Measurements from ENCODE around the gene CLIC3. TPM values are rescaled to one million over a fixed set of nuclear protein-coding genes. Genes with fewer than 3 reads are reported as not detected.

Gene CLIC3
- polyA plus RNA-seq, 2 of the 4 experiments (the other 2 are of a cell fraction): 0.61 to 6.4 TPM

GRCh38 chr9:136985027-136985602 lies 11.3 kb downstream of the CLIC3 start:
- no peak overlapping the region for H3K4me3 ChIP-seq
- 84% methylated on average over 26 of the region's 48 CpGs for WGBS (ENCODE audit: missing lambda C conversion rate)
- H3K4me1 ChIP-seq: peaks cover 3% of the 10 kb centered on the region; the same call in 1 of the 3 replicates
- ATAC-seq: no peak
- DNase-seq (ENCODE audit: low read depth in 1 of 2, low spot score in 1 of 2): no peak
- H3K9me3 ChIP-seq: no peaks in the 10 kb centered on the region
- H3K4me2 ChIP-seq: no peak overlapping the region
- H3K27ac ChIP-seq: no peak overlapping the region
- POLR2A ChIA-PET: no interaction called here
- FAIRE-seq: no peak
- CTCF ChIA-PET: interaction anchor here (0.9 kb wide), 1 partner anchor 50 kb away, joined by 3 read pairs; no protein-coding TSS in a partner anchor
- no peak for TF ChIP-seq E2F6 (IDR thresholded peaks at IDR 0.05; ENCODE audit: borderline replicate concordance, low read depth)
- no peak for TF ChIP-seq SMC3 (IDR thresholded peaks at IDR 0.05)
- no peak for TF ChIP-seq NFE2L2 (conservative IDR thresholded peaks at IDR 0.05; ENCODE audit: low read length)
- TF ChIP-seq TFCP2L1 (CRISPR knock-in tag; IDR thresholded peaks at IDR 0.05): no peak
- TF ChIP-seq KDM1A (IDR thresholded peaks at IDR 0.05; ENCODE audit: low read depth): no peak
- TF ChIP-seq USF2 (IDR thresholded peaks at IDR 0.05): no peak
- TF ChIP-seq FOSB (CRISPR knock-in tag; IDR thresholded peaks at IDR 0.05): no peak
- TF ChIP-seq RAD21 (conservative IDR thresholded peaks at IDR 0.05 in 1 of 2, IDR thresholded peaks at IDR 0.05 in 1 of 2): no peak

GRCh38 chr9:136984464-136985026 lies 11.8 kb downstream of the CLIC3 start:
- no peak overlapping the region for H3K27ac ChIP-seq
- ATAC-seq (no peak), FAIRE-seq (no peak), DNase-seq (ENCODE audit: low read depth in 1 of 2, low spot score in 1 of 2) (no peak)
- WGBS (ENCODE audit: missing lambda C conversion rate): 86% methylated on average over 16 of the region's 29 CpGs
- CTCF ChIA-PET: interaction anchor here (0.9 kb wide), 1 partner anchor 51 kb away, joined by 3 read pairs; no protein-coding TSS in a partner anchor
- TF ChIP-seq RARB (CRISPR knock-in tag; IDR thresholded peaks at IDR 0.05): no peak
- no peak for TF ChIP-seq HDAC2 (IDR thresholded peaks at IDR 0.05)
- TF ChIP-seq EP300 (IDR thresholded peaks at IDR 0.05): no peak
- TF ChIP-seq MAFK (IDR thresholded peaks at IDR 0.05; ENCODE audit: partially characterized antibody): no peak
- no peak for TF ChIP-seq HEYL (CRISPR knock-in tag; IDR thresholded peaks at IDR 0.05)
- H3K9me3 ChIP-seq: no peaks in the 10 kb centered on the region
- no peaks in the 10 kb centered on the region for H3K4me1 ChIP-seq
- POLR2A ChIA-PET: no interaction called here
- no peak overlapping the region for H3K4me2 ChIP-seq
- H3K4me3 ChIP-seq: no peak overlapping the region

- FAIRE-seq: no peak
- TF ChIP-seq ZC3H11A (IDR thresholded peaks at IDR 0.05) (no peak), FOXS1 (CRISPR knock-in tag; IDR thresholded peaks at IDR 0.05) (no peak), HES2 (IDR thresholded peaks at IDR 0.05) (no peak), HOXB5 (CRISPR knock-in tag; IDR thresholded peaks at IDR 0.05) (no peak), POLR2AphosphoS2 (conservative IDR thresholded peaks at IDR 0.05; ENCODE audit: low read length) (no peak), TP53 (CRISPR knock-in tag; IDR thresholded peaks at IDR 0.05) (no peak), ELK1 (IDR thresholded peaks at IDR 0.05; ENCODE audit: low read depth, low read length) (no peak), CHD4 (IDR thresholded peaks at IDR 0.05; ENCODE audit: borderline replicate concordance) (no peak), MAFK (IDR thresholded peaks at IDR 0.05; ENCODE audit: partially characterized antibody) (no peak)
Observed at GRCh38 chr9:136983656-136984314, 12.6 kb downstream of the CLIC3 start.

More at GRCh38 chr9:136983656-136984314, 12.6 kb downstream of the CLIC3 start:
- Histone ChIP-seq H3K4me1 (no peaks in the 10 kb centered on the region), H3K9me3 (no peaks in the 10 kb centered on the region), H3K4me2 (no peak overlapping the region), H3K27ac (no peak overlapping the region), H3K4me3 (no peak overlapping the region)
- POLR2A ChIA-PET: no interaction called here
- DNase-seq (ENCODE audit: low read depth in 1 of 2, low spot score in 1 of 2) (no peak), ATAC-seq (no peak)
- CTCF ChIA-PET: no interaction called here
- WGBS (ENCODE audit: missing lambda C conversion rate): 83% methylated on average over 11 of the region's 11 CpGs
